Body of pancreas (tissue), 4 donors: ENCODE measurements around the gene ARHGAP15.

Experiments
- POLR2A ChIP-seq, 3 donors: fragments of 450-650 bp; IDR thresholded peaks; one replicate each; pipeline ENCODE4 v1.6.1; 2016; ENCODE audit warnings: antibody characterized with exemption in 3 of 3, mild to moderate bottlenecking in 2 of 3
- TF ChIP-seq, protein P1 (sequence below), 7 experiments: fragments of 450-650 bp in 4 of 7; fragments of 200-600 bp in 3 of 7; sonication (generic) in 3 of 7; IDR thresholded peaks; one replicate each; pipeline ENCODE4 v1.5.1; 2016 to 2019; ENCODE audit warnings: antibody characterized with exemption in 7 of 7

GRCh38 chr2:143246815-143247744 is 117.9 kb downstream of the ARHGAP15 start:
- no peak for TF ChIP-seq POLR2A (IDR thresholded peaks at IDR 0.05)
- TF ChIP-seq, protein P1, sequence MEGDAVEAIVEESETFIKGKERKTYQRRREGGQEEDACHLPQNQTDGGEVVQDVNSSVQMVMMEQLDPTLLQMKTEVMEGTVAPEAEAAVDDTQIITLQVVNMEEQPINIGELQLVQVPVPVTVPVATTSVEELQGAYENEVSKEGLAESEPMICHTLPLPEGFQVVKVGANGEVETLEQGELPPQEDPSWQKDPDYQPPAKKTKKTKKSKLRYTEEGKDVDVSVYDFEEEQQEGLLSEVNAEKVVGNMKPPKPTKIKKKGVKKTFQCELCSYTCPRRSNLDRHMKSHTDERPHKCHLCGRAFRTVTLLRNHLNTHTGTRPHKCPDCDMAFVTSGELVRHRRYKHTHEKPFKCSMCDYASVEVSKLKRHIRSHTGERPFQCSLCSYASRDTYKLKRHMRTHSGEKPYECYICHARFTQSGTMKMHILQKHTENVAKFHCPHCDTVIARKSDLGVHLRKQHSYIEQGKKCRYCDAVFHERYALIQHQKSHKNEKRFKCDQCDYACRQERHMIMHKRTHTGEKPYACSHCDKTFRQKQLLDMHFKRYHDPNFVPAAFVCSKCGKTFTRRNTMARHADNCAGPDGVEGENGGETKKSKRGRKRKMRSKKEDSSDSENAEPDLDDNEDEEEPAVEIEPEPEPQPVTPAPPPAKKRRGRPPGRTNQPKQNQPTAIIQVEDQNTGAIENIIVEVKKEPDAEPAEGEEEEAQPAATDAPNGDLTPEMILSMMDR (IDR thresholded peaks at IDR 0.05): no peak
